ENCODE measurements around the gene P2RX3. TPM values are rescaled to one million over a fixed set of nuclear protein-coding genes. Genes with fewer than 3 reads are reported as not detected.

Gene P2RX3
- total RNA-seq, 1 donor from 2014 or later, result not detected

DNA sequence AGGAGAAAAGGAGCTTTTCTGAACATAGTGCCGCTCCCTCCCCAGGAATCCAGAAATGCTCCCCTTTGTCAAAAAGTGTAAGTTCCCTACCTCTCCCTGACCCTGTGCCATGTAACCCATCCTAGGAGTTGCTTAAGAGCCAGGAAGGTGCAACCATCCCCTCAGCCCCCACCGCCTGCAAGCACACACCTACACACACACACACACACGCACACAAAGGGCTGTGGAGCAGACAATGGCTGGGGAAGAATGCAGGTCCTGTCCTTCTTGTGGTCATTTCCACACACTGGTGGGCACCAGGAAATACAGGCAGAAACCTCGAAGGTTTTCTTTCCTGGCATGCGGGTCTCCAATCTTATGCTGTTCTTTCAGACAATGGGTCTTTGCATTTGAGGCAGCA is 1.2 kb downstream of the P2RX3 start:
- H3K4me3 Mint-ChIP-seq (ENCODE audit: low read depth), result no peak overlapping the region
- DNase-seq (ENCODE audit: low spot score, unreplicated experiment), result no peak
- H3K9me3 Mint-ChIP-seq (ENCODE audit: low read depth), result no peaks in the 10 kb centered on the region
- no peaks in the 10 kb centered on the region for H3K36me3 Mint-ChIP-seq (ENCODE audit: insufficient read depth)
- H3K27me3 Mint-ChIP-seq, result peaks cover 11% of the 10 kb centered on the region
- TF ChIP-seq, protein P1, sequence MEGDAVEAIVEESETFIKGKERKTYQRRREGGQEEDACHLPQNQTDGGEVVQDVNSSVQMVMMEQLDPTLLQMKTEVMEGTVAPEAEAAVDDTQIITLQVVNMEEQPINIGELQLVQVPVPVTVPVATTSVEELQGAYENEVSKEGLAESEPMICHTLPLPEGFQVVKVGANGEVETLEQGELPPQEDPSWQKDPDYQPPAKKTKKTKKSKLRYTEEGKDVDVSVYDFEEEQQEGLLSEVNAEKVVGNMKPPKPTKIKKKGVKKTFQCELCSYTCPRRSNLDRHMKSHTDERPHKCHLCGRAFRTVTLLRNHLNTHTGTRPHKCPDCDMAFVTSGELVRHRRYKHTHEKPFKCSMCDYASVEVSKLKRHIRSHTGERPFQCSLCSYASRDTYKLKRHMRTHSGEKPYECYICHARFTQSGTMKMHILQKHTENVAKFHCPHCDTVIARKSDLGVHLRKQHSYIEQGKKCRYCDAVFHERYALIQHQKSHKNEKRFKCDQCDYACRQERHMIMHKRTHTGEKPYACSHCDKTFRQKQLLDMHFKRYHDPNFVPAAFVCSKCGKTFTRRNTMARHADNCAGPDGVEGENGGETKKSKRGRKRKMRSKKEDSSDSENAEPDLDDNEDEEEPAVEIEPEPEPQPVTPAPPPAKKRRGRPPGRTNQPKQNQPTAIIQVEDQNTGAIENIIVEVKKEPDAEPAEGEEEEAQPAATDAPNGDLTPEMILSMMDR (IDR thresholded peaks at IDR 0.05; ENCODE audit: unreplicated experiment), result no peak
- H3K27ac Mint-ChIP-seq, result peak overlapping the region; percentile 6
- peaks cover 20% of the 10 kb centered on the region for H3K4me1 Mint-ChIP-seq (ENCODE audit: low read depth)

DNA sequence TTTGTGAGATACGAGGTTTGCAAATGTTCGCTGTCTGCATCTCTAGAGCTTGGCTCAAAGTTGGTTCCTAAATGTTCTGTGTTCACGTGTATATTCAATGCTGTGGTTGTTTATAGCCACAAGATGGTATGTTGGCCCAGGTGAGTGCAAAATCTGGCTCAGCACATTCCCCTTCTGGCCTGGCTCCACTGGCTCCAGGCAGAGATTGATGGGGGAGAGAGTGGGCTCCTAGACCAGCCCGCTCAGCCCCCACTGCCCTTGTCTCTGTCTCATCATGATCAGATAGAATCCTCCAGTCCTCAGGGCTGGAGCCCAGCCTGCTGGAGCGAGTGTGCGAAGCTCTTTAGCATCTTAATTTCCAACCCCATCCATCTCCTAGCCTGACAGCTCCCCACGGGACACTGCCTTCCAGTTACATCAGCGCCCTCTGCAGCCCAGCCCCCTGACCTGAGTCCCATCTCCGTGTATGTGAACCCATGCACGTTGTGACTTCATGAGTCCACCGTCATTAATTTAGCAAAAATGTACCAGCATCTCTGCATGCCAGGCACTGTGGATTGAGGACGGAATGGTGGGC is 2.0 kb downstream of the P2RX3 start:
- Mint-ChIP-seq H3K27ac (no peak overlapping the region), H3K36me3 (ENCODE audit: insufficient read depth) (no peaks in the 10 kb centered on the region), H3K4me1 (ENCODE audit: low read depth) (peaks cover 14% of the 10 kb centered on the region), H3K9me3 (ENCODE audit: low read depth) (no peaks in the 10 kb centered on the region), H3K27me3 (peaks cover 11% of the 10 kb centered on the region), H3K4me3 (ENCODE audit: low read depth) (no peak overlapping the region)
- TF ChIP-seq, protein P1 (IDR thresholded peaks at IDR 0.05; ENCODE audit: unreplicated experiment), result peak; percentile 34
- DNase-seq (ENCODE audit: low spot score, unreplicated experiment), result no peak

DNA sequence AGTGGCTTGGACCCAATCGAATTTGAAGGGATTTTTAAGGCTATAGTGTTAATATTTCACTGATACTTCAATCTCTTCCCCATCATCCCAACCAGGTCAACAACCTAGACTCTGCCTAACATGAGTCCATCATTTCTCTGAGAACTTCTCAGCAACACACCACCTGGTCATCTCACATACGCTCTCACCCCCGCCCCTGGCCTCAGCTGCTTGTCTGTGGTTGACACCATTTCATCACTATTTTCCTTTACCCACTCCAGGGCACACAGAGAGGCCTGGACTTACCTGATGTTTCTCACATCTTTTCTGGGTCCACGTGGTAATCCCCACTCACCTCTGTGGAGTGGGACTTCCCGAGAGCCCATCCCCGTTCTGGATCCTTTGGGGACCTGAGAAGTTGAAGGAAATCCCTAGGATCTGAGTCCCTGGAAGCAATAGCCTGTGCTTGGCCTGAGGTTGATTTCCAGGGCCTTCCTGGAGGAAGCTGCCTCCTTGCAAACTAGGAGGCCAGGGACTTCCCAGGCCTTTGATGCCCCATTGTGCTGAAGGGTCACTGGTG is 3.2 kb downstream of the P2RX3 start:
- Mint-ChIP-seq H3K27me3 (peaks cover 11% of the 10 kb centered on the region), H3K9me3 (ENCODE audit: low read depth) (no peaks in the 10 kb centered on the region), H3K4me1 (ENCODE audit: low read depth) (peaks cover 15% of the 10 kb centered on the region), H3K27ac (no peak overlapping the region), H3K36me3 (ENCODE audit: insufficient read depth) (no peaks in the 10 kb centered on the region), H3K4me3 (ENCODE audit: low read depth) (no peak overlapping the region)
- no peak for DNase-seq (ENCODE audit: low spot score, unreplicated experiment)
- TF ChIP-seq, protein P1 (IDR thresholded peaks at IDR 0.05; ENCODE audit: unreplicated experiment), result no peak

DNA sequence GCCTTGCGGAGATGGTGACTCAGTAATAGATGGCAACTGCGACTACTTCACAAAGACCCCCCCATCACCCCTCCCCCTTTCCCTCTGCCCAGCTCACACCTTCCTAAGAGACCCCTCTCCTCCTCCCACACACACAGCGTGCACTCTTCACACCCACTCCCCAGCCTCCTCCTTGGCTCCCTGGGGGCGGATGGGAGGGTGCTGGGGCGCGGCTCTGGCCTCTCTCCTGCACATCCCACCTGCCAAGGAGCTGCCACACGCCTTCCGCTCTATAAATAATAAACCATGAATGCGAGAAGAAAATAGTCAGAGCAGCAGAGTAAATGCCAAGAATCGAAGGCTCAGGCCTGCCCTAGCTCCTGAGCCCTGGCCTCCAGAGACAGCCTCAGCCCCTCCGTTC is 4.5 kb downstream of the P2RX3 start:
- TF ChIP-seq, protein P1 (IDR thresholded peaks at IDR 0.05; ENCODE audit: unreplicated experiment), result no peak
- Mint-ChIP-seq H3K4me1 (ENCODE audit: low read depth) (peaks cover 15% of the 10 kb centered on the region), H3K9me3 (ENCODE audit: low read depth) (no peaks in the 10 kb centered on the region), H3K36me3 (ENCODE audit: insufficient read depth) (no peaks in the 10 kb centered on the region), H3K27me3 (peaks cover 11% of the 10 kb centered on the region), H3K27ac (no peak overlapping the region), H3K4me3 (ENCODE audit: low read depth) (no peak overlapping the region)
- DNase-seq (ENCODE audit: low spot score, unreplicated experiment), result no peak

DNA sequence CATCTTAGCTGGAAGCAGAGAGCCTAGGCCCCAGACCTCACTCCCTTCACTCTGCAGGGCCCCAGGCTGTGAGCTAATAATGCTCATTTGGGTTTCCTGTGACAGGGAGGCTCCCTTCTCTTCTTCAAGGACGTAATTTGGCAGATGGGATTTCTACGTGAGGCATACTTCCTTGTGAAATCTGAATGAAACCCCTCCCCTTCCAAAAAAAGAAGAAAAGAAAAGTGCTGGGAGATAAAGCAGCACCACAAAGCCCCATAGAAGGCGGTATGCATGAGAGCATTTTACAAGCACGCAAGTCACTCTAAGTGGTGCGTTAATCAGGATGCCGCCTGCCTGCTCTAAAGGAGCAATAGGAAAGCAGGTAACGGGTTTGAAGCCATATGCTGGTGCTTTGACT is 5.7 kb downstream of the P2RX3 start:
- Mint-ChIP-seq H3K4me3 (ENCODE audit: low read depth) (no peak overlapping the region), H3K36me3 (ENCODE audit: insufficient read depth) (no peaks in the 10 kb centered on the region), H3K27me3 (peaks cover 15% of the 10 kb centered on the region), H3K9me3 (ENCODE audit: low read depth) (no peaks in the 10 kb centered on the region), H3K27ac (no peak overlapping the region), H3K4me1 (ENCODE audit: low read depth) (peaks cover 15% of the 10 kb centered on the region)
- TF ChIP-seq, protein P1 (IDR thresholded peaks at IDR 0.05; ENCODE audit: unreplicated experiment), result no peak
- no peak for DNase-seq (ENCODE audit: low spot score, unreplicated experiment)
